GM23338 (cell line): ENCODE results near the gene KIAA1614. TPM values are rescaled to one million over a fixed set of nuclear protein-coding genes. Genes with fewer than 3 reads are reported as not detected.
A peak's percentile ranks its signal among the peaks of the same experiment; 100 is the strongest.

Source experiments
- ATAC-seq: fragments of 200-7000 bp; cut with Tn5 transposase; 3 replicates; pipeline ENCODE4 v1.9.1; 2020
- DNase-seq: peaks from one replicate; pipeline ENCODE4 v3.0.0-alpha.2; 2015; ENCODE audit warnings: low spot score
- H2AFZ ChIP-seq: fragments of 200-600 bp; sonication (generic); 2 replicates; pipeline ENCODE4 v1.8.0; 2016; ENCODE audit warnings: antibody characterized with exemption, mild to moderate bottlenecking, moderate library complexity
- H3F3A ChIP-seq: fragments of 200-600 bp; sonication (generic); replicated peaks from 2 replicates; pipeline ENCODE4 v1.8.0; 2017; ENCODE audit warnings: antibody characterized with exemption, mixed run types, low read depth
- H3K27ac ChIP-seq: fragments of 200-600 bp; sonication (generic); 2 replicates; pipeline ENCODE4 v1.6.1; 2016; ENCODE audit warnings: low read depth
- H3K27me3 ChIP-seq: fragments of 200-600 bp; sonication (generic); 2 replicates; pipeline ENCODE4 v1.8.0; 2016; ENCODE audit warnings: mild to moderate bottlenecking, mixed run types, moderate library complexity; ENCODE audit not compliant: insufficient read depth
- H3K36me3 ChIP-seq: fragments of 200-600 bp; sonication (generic); 2 replicates; pipeline ENCODE4 v1.8.0; 2016; ENCODE audit warnings: mild to moderate bottlenecking; ENCODE audit not compliant: insufficient read depth
- H3K4me1 ChIP-seq: fragments of 200-600 bp; sonication (generic); 2 replicates; pipeline ENCODE4 v1.8.0; 2016; ENCODE audit warnings: mild to moderate bottlenecking, moderate library complexity; ENCODE audit not compliant: insufficient read depth
- H3K4me2 ChIP-seq: fragments of 200-600 bp; sonication (generic); 2 replicates; pipeline ENCODE4 v1.7.1; 2017; ENCODE audit warnings: mixed run types
- H3K4me3 ChIP-seq: fragments of 200-600 bp; sonication (generic); 2 replicates; pipeline ENCODE4 v1.6.1; 2016; ENCODE audit warnings: mixed run types
- H3K79me2 ChIP-seq: fragments of 200-600 bp; sonication (generic); replicated peaks from 2 replicates; pipeline ENCODE4 v1.8.0; 2017; ENCODE audit warnings: mild to moderate bottlenecking; ENCODE audit not compliant: insufficient read depth
- H3K9me2 ChIP-seq: fragments of 200-600 bp; sonication (generic); 2 replicates; pipeline ENCODE4 v1.8.0; 2017; ENCODE audit not compliant: insufficient read depth
- H4K20me1 ChIP-seq: fragments of 200-600 bp; sonication (generic); replicated peaks from 2 replicates; pipeline ENCODE4 v1.8.0; 2017; ENCODE audit warnings: mild to moderate bottlenecking; ENCODE audit not compliant: insufficient read depth
- H3K27ac Mint-ChIP-seq: 2 replicates; pipeline ENCODE4 v1.8.0; 2020; ENCODE audit warnings: inconsistent platforms, mild to moderate bottlenecking, moderate library complexity, mixed read lengths
- H3K27me3 Mint-ChIP-seq: 3 replicates; pipeline ENCODE4 v1.8.0; 2022; ENCODE audit warnings: low read depth, mild to moderate bottlenecking, moderate library complexity, mixed read lengths, inconsistent platforms; ENCODE audit not compliant: insufficient read depth, poor library complexity
- H3K36me3 Mint-ChIP-seq: 3 replicates; pipeline ENCODE4 v1.8.0; 2021; ENCODE audit warnings: low read depth, mild to moderate bottlenecking, inconsistent platforms, moderate library complexity, mixed read lengths
- H3K4me1 Mint-ChIP-seq: 3 replicates; pipeline ENCODE4 v1.8.0; 2020; ENCODE audit warnings: mild to moderate bottlenecking, inconsistent platforms, mixed read lengths
- H3K4me3 Mint-ChIP-seq: 3 replicates; pipeline ENCODE4 v1.8.0; 2021; ENCODE audit warnings: moderate library complexity, mild to moderate bottlenecking, inconsistent platforms, mixed read lengths
- H3K9me3 Mint-ChIP-seq: 3 replicates; pipeline ENCODE4 v1.8.0; 2020; ENCODE audit warnings: moderate library complexity, mild to moderate bottlenecking, inconsistent platforms, mixed read lengths
- CREB1 ChIP-seq: fragments of 250-450 bp; sonication (Bioruptor Pico); IDR thresholded peaks from 2 replicates; pipeline ENCODE4 v1.5.0; 2020; ENCODE audit warnings: low read depth, mild to moderate bottlenecking, moderate library complexity
- CTCF ChIP-seq, 2 experiments: fragments of 200-600 bp in 1 of 2; sonication (generic) in 1 of 2; conservative IDR thresholded peaks; 2 replicates each; pipeline versions ENCODE4 v1.5.1 to v1.6.1; 2016 to 2017; ENCODE audit warnings: antibody characterized with exemption in 2 of 2, low read depth in 2 of 2, mild to moderate bottlenecking in 2 of 2, moderate library complexity in 1 of 2
- EZH2 ChIP-seq: fragments of 200-600 bp; sonication (generic); IDR thresholded peaks from one replicate; pipeline ENCODE4 v1.8.0; 2017; ENCODE audit warnings: antibody characterized with exemption, mild to moderate bottlenecking, low read depth; ENCODE audit not compliant: unreplicated experiment
- NANOG ChIP-seq: IDR thresholded peaks from 2 replicates; pipeline ENCODE4 v1.6.1; 2016; ENCODE audit warnings: antibody characterized with exemption, borderline replicate concordance
- POLR2AphosphoS5 ChIP-seq: IDR thresholded peaks from 2 replicates; pipeline ENCODE4 v1.6.1; 2016; ENCODE audit warnings: antibody characterized with exemption, low read depth
- ZNF331 ChIP-seq: fragments of 250-450 bp; sonication (Bioruptor Pico); IDR thresholded peaks from 2 replicates; pipeline ENCODE4 v1.5.0; 2020; ENCODE audit warnings: low read depth, mild to moderate bottlenecking, moderate library complexity
- polyA plus RNA-seq: library from polyadenylated mRNA; unstranded; fragments of >200 nt; fragmentation: Nextera tagmentation; extraction: Ambion mirVana; gene quantifications from 2 replicates; pipeline ENCODE4 v1.2.1, GENCODE V29; 2016
- total RNA-seq: library from RNA; depleted of rRNA; stranded (reverse); fragments of >200 nt; shearing (Covaris generic); gene quantifications from 2 replicates; pipeline ENCODE4 v1.2.3, GENCODE V29; 2014
- TF ChIP-seq, protein P1 (sequence below): IDR thresholded peaks from 2 replicates; pipeline ENCODE4 v1.6.1; 2016; ENCODE audit warnings: antibody characterized with exemption

The KIAA1614 gene
- total and polyA plus RNA-seq, 2 experiments from 2014 or later, result 1.1 to 1.8 TPM

GRCh38 chr1:180966312-180966711 lies 53.6 kb downstream of the KIAA1614 start:
- H4K20me1 ChIP-seq, result peaks cover 6% of the 10 kb centered on the region
- ATAC-seq, result no peak
- no peak overlapping the region for H3K27ac ChIP-seq
- no peak for TF ChIP-seq NANOG
- TF ChIP-seq EZH2, result no peak
- no peaks in the 10 kb centered on the region for H3F3A ChIP-seq
- Mint-ChIP-seq H3K36me3 (peaks cover 32% of the 10 kb centered on the region), H3K9me3 (no peaks in the 10 kb centered on the region; the same call in 2 of the 3 replicates), H3K27ac (peak overlapping the region; percentile 24; the same call in 1 of the 2 replicates), H3K27me3 (no peaks in the 10 kb centered on the region), H3K4me3 (no peak overlapping the region), H3K4me1 (0 out of 3 replicates have a peak, but pooled peaks cover 2% of the 10 kb centered on the region)
- H3K4me1 ChIP-seq, result no peaks in the 10 kb centered on the region
- H3K4me3 ChIP-seq, result no peak overlapping the region
- DNase-seq, result no peak
- H2AFZ ChIP-seq, result no peak overlapping the region
- H3K27me3 ChIP-seq, result no peaks in the 10 kb centered on the region
- H3K9me2 ChIP-seq, result no peaks in the 10 kb centered on the region
- no peaks in the 10 kb centered on the region; the same call in 1 of the 2 replicates for H3K36me3 ChIP-seq
- H3K4me2 ChIP-seq, result no peak overlapping the region
- H3K79me2 ChIP-seq, result peaks cover 10% of the 10 kb centered on the region; the same call in 1 of the 2 replicates

- Histone ChIP-seq H3K9me2 (no peaks in the 10 kb centered on the region), H2AFZ (no peak overlapping the region), H3K79me2 (peaks cover 10% of the 10 kb centered on the region; the same call in 1 of the 2 replicates), H3K4me1 (no peaks in the 10 kb centered on the region), H4K20me1 (peaks cover 6% of the 10 kb centered on the region; the same call in 1 of the 2 replicates), H3K4me2 (no peak overlapping the region), H3K27ac (no peak overlapping the region), H3F3A (no peaks in the 10 kb centered on the region), H3K36me3 (no peaks in the 10 kb centered on the region), H3K27me3 (no peaks in the 10 kb centered on the region), H3K4me3 (no peak overlapping the region)
- peaks cover 28% of the 10 kb centered on the region for H3K36me3 Mint-ChIP-seq
- no peak for TF ChIP-seq CTCF (conservative IDR thresholded peaks at IDR 0.05; ENCODE audit: low read depth in 2 of 2)
- no peak for TF ChIP-seq ZNF331 (CRISPR knock-in tag)
- TF ChIP-seq EZH2, result no peak
- no peak for TF ChIP-seq CREB1 (CRISPR knock-in tag)
- TF ChIP-seq POLR2AphosphoS5, result no peak
- TF ChIP-seq, protein P1, sequence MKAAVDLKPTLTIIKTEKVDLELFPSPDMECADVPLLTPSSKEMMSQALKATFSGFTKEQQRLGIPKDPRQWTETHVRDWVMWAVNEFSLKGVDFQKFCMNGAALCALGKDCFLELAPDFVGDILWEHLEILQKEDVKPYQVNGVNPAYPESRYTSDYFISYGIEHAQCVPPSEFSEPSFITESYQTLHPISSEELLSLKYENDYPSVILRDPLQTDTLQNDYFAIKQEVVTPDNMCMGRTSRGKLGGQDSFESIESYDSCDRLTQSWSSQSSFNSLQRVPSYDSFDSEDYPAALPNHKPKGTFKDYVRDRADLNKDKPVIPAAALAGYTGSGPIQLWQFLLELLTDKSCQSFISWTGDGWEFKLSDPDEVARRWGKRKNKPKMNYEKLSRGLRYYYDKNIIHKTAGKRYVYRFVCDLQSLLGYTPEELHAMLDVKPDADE, result no peak
- DNase-seq, result no peak
- peak; percentile 55 for ATAC-seq
- no peak overlapping the region for H3K4me3 Mint-ChIP-seq
- H3K9me3 Mint-ChIP-seq, result no peaks in the 10 kb centered on the region
- H3K27ac Mint-ChIP-seq, result peak overlapping the region; percentile 24; the same call in 1 of the 2 replicates
- H3K27me3 Mint-ChIP-seq, result no peaks in the 10 kb centered on the region
- 0 out of 3 replicates have a peak, but pooled peaks cover 2% of the 10 kb centered on the region for H3K4me1 Mint-ChIP-seq
Measured at GRCh38 chr1:180966744-180967536, 54.2 kb downstream of the KIAA1614 start.
